Amniotic epithelial cell (primary cell): ENCODE results near the gene MIGA1.

Experiments used
- DNase-seq: peaks from one replicate; pipeline ENCODE4 v3.0.0-alpha.2; 2010; ENCODE audit warnings: low read depth

MIGA1 gene

GRCh38 chr1:77847621-77848080 is 68.2 kb downstream of the MIGA1 start:
- no peak for DNase-seq

GRCh38 chr1:77850082-77850481 is 70.6 kb downstream of the MIGA1 start:
- DNase-seq, result no peak

GRCh38 chr1:77857552-77857951 is 78.1 kb downstream of the MIGA1 start:
- DNase-seq, result peak; percentile 21

DNA sequence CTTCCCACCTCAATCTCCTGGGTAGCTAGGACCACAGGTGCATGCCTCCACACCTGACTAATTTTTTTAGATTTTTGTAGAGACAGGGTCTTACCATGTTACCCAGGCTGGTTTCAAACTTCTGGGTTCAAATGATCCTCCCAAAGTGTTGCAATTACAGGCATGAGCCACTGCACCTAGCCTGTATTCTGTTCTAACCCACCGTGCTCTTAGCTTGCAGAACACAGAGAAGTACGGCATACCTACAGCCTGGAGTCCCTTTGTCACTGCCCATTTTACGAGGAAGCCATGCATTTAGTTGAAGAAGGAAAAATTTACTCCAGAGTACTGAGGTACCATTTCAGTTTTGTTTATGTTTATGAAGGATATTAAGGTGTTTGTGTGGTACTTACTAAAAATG is 79.3 kb downstream of the MIGA1 start:
- no peak for DNase-seq

GRCh38 chr1:77859248-77859647 is 79.8 kb downstream of the MIGA1 start:
- no peak for DNase-seq

DNA sequence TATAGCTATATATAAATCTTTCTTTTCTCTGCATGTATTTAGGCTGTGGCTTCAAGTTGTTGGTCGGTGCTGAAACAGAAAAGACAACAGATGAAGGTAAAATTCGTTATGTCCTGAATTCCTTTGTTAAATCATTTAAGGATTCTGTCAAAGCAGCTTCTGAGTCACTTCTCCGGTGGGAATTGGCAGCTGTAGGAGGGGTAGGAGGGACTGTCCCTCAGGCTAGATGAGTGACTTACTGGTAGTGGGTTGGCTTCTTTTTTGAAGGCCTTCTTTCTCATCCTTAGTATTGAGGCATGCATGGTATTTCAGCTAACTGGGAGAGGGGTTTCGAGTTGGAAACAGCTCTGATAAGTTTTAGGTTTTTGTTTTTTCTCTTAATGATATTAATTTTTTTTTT is 86.8 kb downstream of the MIGA1 start:
- no peak for DNase-seq

GRCh38 chr1:77872645-77873044 is 93.2 kb downstream of the MIGA1 start:
- no peak for DNase-seq

GRCh38 chr1:77873461-77873860 is 94.0 kb downstream of the MIGA1 start:
- DNase-seq, result no peak

GRCh38 chr1:77874804-77875445 is 95.5 kb downstream of the MIGA1 start:
- peak; percentile 36 for DNase-seq

- DNase-seq, result peak; percentile 40
These were observed 97.4 kb downstream of the MIGA1 start for GRCh38 chr1:77876884-77877283.

DNA sequence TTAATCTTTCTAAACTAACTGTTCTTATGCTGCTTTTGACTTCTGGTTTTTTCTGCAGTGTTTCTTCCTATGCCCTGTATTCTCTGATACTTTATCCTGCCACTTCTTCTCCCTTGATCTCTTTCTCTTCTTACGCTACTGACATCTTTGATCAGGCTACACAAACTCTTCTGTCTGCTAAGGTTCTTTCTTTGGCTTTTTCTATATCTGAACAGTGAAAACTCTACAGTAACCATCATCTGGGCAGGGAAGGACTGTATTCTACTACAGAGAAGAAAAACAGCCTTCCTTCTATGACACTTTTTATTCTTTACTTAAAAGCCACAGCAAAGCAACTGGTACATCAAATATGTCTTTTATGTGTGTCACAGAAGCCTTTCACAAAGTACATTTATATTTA is 101.6 kb downstream of the MIGA1 start:
- DNase-seq, result no peak

GRCh38 chr1:77882411-77882810 is 103.0 kb downstream of the MIGA1 start:
- no peak for DNase-seq

DNA sequence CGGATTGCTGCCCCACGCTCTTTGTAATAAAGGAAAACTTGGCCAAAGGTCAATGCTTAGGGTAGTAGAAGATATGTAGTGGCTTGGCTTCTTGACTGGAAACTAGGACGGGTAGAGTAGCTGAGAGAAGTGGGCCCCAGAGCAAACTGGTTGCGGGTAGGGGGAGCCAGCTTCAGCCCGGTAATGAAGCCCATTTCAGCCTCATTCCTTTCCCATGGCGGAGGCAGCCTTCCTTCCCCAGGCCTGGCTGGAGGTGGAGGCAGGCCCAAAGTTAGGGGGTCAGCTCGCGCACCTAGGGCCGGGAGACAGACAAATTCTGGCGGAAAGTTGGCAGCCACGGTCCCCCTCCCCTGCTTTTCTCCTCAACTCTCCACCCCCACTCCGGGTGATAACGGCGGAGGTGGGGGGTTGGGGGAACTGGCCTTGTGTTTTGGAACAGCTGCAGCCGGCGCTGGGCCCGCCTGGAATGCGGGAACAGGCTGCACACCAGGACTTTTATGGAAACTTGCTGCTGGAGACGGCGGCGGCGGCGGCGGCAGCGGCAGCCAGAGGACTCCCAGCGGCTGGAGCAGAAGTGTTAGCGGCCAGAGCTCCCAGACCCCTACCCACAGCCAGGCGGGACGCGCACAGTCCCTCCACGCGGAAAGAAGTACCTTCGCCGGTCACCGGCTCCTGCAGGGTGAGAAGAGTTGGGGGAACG is 108.8 kb downstream of the MIGA1 start, which contains the start of gene NEXN:
Gene NEXN (plus strand): TSS at position 544 of the 700 bp plus-strand sequence. CDS start 27,483 bp downstream, outside the sequence.
- peak; percentile 84 for DNase-seq

DNA sequence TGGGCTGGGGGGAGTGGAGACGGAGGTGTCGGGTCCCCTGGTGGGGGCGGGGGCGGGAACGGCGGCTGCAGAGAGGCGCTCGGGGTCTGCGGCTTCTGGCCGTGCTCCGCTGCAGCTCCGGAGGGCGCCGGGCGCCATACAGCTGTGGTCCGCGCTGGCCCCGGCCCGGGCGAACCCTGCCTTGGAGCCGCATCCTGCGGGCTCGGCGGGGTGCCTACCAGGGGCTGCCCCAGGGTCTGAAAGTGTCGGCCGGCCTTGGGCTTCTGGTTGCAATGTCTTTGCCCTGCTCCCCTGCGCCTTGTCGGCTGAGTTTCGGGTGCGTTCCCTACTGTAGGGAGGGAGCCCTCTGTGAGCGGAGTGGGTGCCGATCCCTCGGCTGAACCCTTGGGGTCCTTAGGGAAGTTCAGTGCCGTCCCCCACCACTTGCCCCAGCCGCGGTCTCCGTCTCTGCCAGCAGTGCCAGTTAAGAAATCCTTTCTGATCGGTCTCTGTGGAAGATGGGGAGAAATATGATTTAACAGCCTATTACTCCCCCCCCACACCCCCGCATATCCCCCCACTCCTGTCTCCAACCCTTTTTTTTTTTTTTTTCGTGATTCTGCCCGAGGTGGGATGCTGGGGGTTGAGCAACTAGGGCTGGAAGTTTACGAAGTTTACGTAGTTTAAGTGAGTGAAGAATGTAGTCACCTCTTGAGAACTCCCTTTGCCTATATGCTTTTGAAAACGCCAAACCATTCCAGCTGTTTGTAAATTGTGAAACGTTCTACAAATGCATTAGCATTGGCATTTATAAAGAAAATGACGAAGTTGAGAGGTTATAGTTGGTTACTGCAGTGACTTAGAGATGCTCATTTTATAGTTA is 109.6 kb downstream of the MIGA1 start:
- peak; percentile 75 for DNase-seq

- peak; percentile 81 for DNase-seq
These were observed 110.2 kb downstream of the MIGA1 start for GRCh38 chr1:77889671-77890070.

GRCh38 chr1:77891200-77891599 is 111.8 kb downstream of the MIGA1 start:
- DNase-seq, result no peak

- DNase-seq, result peak; percentile 28
These were observed 120.3 kb downstream of the MIGA1 start for GRCh38 chr1:77899647-77900320.

- peak; percentile 69 for DNase-seq
These were observed 121.3 kb downstream of the MIGA1 start for GRCh38 chr1:77900687-77901293.

DNA sequence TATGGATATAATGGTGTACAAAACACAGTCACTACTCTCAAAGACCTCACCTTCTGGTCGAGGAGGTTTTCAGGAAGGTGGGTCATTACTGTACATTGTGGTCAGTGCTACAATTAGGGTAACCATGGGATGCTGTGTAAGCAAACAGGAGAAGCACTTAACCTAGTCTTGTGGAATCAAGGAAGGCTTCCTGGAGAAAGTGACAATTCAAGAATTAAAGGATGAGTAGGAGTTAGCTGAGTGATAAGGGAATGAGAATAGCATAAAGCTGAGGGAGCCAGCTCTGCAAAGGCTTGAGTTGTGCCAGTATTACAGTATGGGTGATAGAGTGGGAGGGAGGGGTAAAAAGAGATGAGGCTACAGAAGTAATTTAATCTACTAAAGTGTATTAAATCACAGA is 126.2 kb downstream of the MIGA1 start:
- DNase-seq, result no peak

- DNase-seq, result no peak
These were observed 126.6 kb downstream of the MIGA1 start for GRCh38 chr1:77906019-77906545.

- DNase-seq, result no peak
These were observed 127.2 kb downstream of the MIGA1 start for GRCh38 chr1:77906624-77907023.
